ENCODE measurements around the gene BTNL3.

GRCh38 chr5:181037365-181037861, 48.8 kb downstream of the BTNL3 start:
- no peak for TF ChIP-seq NR2C2 (CRISPR knock-in tag; IDR thresholded peaks at IDR 0.05)
- TF ChIP-seq CTCF (IDR thresholded peaks at IDR 0.05) = no peak
- no peak for TF ChIP-seq MAX (CRISPR knock-in tag; IDR thresholded peaks at IDR 0.05)
- no peak for TF ChIP-seq NR3C1 (CRISPR knock-in tag; conservative IDR thresholded peaks at IDR 0.05; ENCODE audit: low read depth)
- TF ChIP-seq ELF4 (CRISPR knock-in tag; IDR thresholded peaks at IDR 0.05; ENCODE audit: low read depth) = no peak
- TF ChIP-seq, protein P1, sequence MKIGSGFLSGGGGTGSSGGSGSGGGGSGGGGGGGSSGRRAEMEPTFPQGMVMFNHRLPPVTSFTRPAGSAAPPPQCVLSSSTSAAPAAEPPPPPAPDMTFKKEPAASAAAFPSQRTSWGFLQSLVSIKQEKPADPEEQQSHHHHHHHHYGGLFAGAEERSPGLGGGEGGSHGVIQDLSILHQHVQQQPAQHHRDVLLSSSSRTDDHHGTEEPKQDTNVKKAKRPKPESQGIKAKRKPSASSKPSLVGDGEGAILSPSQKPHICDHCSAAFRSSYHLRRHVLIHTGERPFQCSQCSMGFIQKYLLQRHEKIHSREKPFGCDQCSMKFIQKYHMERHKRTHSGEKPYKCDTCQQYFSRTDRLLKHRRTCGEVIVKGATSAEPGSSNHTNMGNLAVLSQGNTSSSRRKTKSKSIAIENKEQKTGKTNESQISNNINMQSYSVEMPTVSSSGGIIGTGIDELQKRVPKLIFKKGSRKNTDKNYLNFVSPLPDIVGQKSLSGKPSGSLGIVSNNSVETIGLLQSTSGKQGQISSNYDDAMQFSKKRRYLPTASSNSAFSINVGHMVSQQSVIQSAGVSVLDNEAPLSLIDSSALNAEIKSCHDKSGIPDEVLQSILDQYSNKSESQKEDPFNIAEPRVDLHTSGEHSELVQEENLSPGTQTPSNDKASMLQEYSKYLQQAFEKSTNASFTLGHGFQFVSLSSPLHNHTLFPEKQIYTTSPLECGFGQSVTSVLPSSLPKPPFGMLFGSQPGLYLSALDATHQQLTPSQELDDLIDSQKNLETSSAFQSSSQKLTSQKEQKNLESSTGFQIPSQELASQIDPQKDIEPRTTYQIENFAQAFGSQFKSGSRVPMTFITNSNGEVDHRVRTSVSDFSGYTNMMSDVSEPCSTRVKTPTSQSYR (CRISPR knock-in tag; IDR thresholded peaks at IDR 0.05) = no peak
- TF ChIP-seq MXD4 (CRISPR knock-in tag; IDR thresholded peaks at IDR 0.05; ENCODE audit: borderline replicate concordance) = no peak
- TF ChIP-seq TCF7 (CRISPR knock-in tag; IDR thresholded peaks at IDR 0.05; ENCODE audit: low read depth) = no peak
- no peak for TF ChIP-seq ZBTB43 (CRISPR knock-in tag; IDR thresholded peaks at IDR 0.05)

Measured in WTC11 (cell line).